Progenitor cell of endocrine pancreas (in vitro differentiated cells): Measurements from ENCODE around the gene TRO. TPM values are rescaled to one million over a fixed set of nuclear protein-coding genes. Genes with fewer than 3 reads are reported as not detected.

ENCODE experiments used
- DNase-seq: peaks from one replicate; pipeline ENCODE4 v3.0.0; 2021; ENCODE audit warnings: low spot score; ENCODE audit not compliant: unreplicated experiment
- H3K27ac Mint-ChIP-seq: 2 replicates; pipeline ENCODE4 v1.8.0; 2021; ENCODE audit warnings: mild to moderate bottlenecking, moderate library complexity, mixed read lengths
- H3K27me3 Mint-ChIP-seq: 2 replicates; pipeline ENCODE4 v1.8.0; 2021; ENCODE audit warnings: mixed read lengths
- H3K36me3 Mint-ChIP-seq: 2 replicates; pipeline ENCODE4 v1.8.0; 2022; ENCODE audit warnings: mixed read lengths; ENCODE audit not compliant: insufficient read depth
- H3K4me1 Mint-ChIP-seq: 2 replicates; pipeline ENCODE4 v1.8.0; 2021; ENCODE audit warnings: low read depth, mixed read lengths
- H3K4me3 Mint-ChIP-seq: 2 replicates; pipeline ENCODE4 v1.8.0; 2021; ENCODE audit warnings: low read depth, mild to moderate bottlenecking, moderate library complexity, mixed read lengths
- H3K9me3 Mint-ChIP-seq: 2 replicates; pipeline ENCODE4 v1.8.0; 2021; ENCODE audit warnings: low read depth, mixed read lengths
- total RNA-seq: library from RNA; stranded (reverse); gene quantifications from 2 replicates; pipeline ENCODE4 v1.2.1, GENCODE V29; 2021
- TF ChIP-seq, protein P1 (sequence below): fragments of 200-600 bp; sonication (generic); IDR thresholded peaks from one replicate; pipeline ENCODE4 v1.5.0; 2021; ENCODE audit warnings: antibody characterized with exemption, mild to moderate bottlenecking; ENCODE audit not compliant: unreplicated experiment

Gene TRO
- total RNA-seq, 1 donor from 2014 or later, result 169 TPM

DNA sequence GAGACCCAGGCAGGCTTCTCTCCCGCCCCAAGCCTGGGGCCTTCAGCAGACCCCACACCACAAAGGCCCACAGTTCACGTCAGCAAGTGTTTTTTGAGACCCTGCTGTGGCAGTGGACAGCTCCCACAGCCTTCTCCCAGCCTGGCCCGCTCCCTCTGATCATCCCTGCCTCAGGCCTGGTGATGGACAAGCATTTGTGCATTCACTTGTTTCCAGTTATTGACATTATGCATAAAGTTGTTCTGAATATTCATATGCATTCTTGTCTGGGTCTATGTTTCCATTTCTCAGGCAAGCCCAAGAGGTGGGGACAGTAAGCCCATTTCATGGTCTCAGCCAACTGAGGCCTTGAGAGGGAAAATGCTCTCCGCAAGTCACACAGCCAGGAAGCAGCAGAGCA is 14.7 kb downstream of the TRO start:
- peaks cover 2% of the 10 kb centered on the region for H3K4me1 Mint-ChIP-seq
- H3K27ac Mint-ChIP-seq, result no peak overlapping the region
- TF ChIP-seq, protein P1, sequence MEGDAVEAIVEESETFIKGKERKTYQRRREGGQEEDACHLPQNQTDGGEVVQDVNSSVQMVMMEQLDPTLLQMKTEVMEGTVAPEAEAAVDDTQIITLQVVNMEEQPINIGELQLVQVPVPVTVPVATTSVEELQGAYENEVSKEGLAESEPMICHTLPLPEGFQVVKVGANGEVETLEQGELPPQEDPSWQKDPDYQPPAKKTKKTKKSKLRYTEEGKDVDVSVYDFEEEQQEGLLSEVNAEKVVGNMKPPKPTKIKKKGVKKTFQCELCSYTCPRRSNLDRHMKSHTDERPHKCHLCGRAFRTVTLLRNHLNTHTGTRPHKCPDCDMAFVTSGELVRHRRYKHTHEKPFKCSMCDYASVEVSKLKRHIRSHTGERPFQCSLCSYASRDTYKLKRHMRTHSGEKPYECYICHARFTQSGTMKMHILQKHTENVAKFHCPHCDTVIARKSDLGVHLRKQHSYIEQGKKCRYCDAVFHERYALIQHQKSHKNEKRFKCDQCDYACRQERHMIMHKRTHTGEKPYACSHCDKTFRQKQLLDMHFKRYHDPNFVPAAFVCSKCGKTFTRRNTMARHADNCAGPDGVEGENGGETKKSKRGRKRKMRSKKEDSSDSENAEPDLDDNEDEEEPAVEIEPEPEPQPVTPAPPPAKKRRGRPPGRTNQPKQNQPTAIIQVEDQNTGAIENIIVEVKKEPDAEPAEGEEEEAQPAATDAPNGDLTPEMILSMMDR, result no peak
- peaks cover 14% of the 10 kb centered on the region for H3K9me3 Mint-ChIP-seq
- no peak for DNase-seq
- peaks cover 7% of the 10 kb centered on the region for H3K36me3 Mint-ChIP-seq
- no peaks in the 10 kb centered on the region for H3K27me3 Mint-ChIP-seq
- no peak overlapping the region for H3K4me3 Mint-ChIP-seq

DNA sequence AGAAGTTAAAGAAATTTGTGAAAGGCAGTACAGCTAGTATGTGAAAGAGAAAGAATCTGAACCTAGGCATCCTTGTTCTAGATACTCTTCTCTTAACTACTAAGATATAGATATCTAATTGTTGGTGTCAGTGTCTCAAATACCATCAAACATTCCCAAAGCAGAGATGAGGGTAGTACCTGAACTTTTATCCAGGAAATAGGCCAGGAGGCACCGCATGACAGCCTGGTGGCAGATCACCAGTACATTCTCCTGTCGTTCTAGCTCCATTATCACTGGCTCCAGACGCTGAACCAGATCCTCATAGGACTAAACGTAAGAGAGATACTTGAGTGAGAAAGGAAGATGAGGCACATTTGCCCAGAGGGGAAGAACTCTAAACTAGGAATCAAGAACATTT is 16.8 kb downstream of the TRO start:
- Mint-ChIP-seq H3K9me3 (peaks cover 11% of the 10 kb centered on the region), H3K27me3 (no peaks in the 10 kb centered on the region), H3K27ac (no peak overlapping the region), H3K4me1 (peaks cover 2% of the 10 kb centered on the region), H3K4me3 (no peak overlapping the region), H3K36me3 (peaks cover 2% of the 10 kb centered on the region)
- TF ChIP-seq, protein P1, result no peak
- no peak for DNase-seq

DNA sequence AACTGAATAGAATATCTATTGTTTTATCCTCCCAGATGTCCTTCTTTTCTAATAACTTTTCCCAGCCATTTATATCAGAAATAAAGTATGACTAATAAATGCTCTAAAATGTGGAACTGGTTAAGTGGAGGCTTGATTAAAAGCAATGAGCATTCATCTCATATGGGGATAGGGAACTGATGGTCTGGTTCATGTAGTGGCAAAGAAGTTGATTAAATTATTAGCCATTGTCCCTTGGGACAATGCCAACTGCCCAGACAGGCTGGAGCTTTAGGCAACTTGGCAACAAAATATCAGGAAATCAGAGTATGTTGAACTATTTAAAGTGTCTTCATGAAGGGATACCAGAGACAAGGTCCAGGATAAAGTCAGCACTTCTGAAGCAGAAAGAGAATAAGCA is 24.2 kb downstream of the TRO start:
- H3K27ac Mint-ChIP-seq, result no peak overlapping the region
- TF ChIP-seq, protein P1, result no peak
- H3K4me1 Mint-ChIP-seq, result no peaks in the 10 kb centered on the region
- no peaks in the 10 kb centered on the region for H3K36me3 Mint-ChIP-seq
- peaks cover 9% of the 10 kb centered on the region for H3K9me3 Mint-ChIP-seq
- no peak overlapping the region for H3K4me3 Mint-ChIP-seq
- no peaks in the 10 kb centered on the region for H3K27me3 Mint-ChIP-seq
- no peak for DNase-seq

DNA sequence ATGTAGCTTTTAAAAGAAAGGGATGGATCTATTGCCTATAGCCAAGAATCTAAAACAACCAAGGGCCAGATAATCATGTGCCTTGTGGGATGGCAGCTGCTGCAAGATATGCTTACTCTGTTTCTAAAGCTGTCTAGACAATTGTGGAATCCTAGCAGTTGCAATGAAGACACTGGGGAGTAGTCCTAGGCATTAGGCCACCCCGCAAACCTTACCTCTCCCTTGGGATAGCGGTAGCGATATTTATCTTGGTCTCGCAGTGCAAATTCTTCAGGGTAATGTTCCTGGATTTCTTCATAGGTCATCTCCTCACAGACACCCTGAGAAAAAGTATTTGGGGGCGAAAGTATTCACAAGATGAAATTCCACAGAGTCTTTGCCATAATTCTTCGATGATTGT is 24.6 kb downstream of the TRO start:
- no peaks in the 10 kb centered on the region for H3K36me3 Mint-ChIP-seq
- no peak for DNase-seq
- TF ChIP-seq, protein P1, result no peak
- no peak overlapping the region for H3K27ac Mint-ChIP-seq
- H3K4me1 Mint-ChIP-seq, result no peaks in the 10 kb centered on the region
- H3K4me3 Mint-ChIP-seq, result no peak overlapping the region
- H3K9me3 Mint-ChIP-seq, result peaks cover 9% of the 10 kb centered on the region
- no peaks in the 10 kb centered on the region for H3K27me3 Mint-ChIP-seq

DNA sequence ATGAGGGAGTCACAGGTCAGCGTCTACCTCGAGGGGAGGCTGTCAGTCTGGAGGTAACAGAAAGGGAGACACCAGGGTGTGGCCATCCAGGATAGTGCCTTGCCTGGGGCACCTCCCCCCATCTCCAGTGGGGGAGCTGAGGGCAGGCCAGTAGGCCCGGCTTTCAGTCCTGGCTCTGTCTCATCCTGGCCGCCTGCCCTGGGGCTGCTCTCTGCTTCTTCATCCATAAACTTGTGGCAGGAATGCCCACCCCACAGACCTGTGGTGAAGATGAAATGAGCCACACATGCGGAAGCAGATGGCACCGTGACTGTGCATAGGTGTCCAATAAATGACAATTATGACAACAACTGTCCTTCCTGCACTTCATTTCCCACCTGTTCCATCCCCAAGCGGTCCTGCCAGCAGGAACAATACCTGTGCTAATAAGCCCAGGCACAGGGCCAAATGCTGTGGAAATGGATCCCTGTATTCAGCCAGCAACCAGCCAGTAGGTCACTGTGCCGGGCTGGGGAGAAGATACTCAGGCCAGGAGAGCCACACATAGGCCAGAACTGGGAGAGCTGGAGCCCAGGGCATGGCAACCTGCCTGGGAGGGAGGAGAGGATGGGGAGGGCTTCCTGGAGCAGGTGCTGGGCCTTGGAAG is 30.2 kb downstream of the TRO start:
- Mint-ChIP-seq H3K36me3 (no peaks in the 10 kb centered on the region), H3K27me3 (no peaks in the 10 kb centered on the region), H3K4me1 (no peaks in the 10 kb centered on the region), H3K4me3 (no peak overlapping the region), H3K27ac (no peak overlapping the region), H3K9me3 (peaks cover 9% of the 10 kb centered on the region)
- TF ChIP-seq, protein P1, result no peak
- DNase-seq, result no peak
